SK-N-SH (cell line): ENCODE results near the gene SZRD1. TPM values are rescaled to one million over a fixed set of nuclear protein-coding genes. Genes with fewer than 3 reads are reported as not detected.

ENCODE experiments used
- CTCF ChIA-PET: fragments of 300-600, 350-600 bp; formaldehyde crosslinking; extraction: SDS; loops from one replicate; lab custom pipeline; 2021; lab: Yijun Ruan, JAX
- POLR2A ChIA-PET: fragments of 350-600 bp; sonication (Branson Sonifier 250); formaldehyde crosslinking; extraction: SDS; loops from one replicate; lab custom pipeline; 2020; ENCODE audit warnings: antibody characterized with exemption, inconsistent platforms; lab: Yijun Ruan, JAX
- DNase-seq: peaks from one replicate; pipeline ENCODE4 v3.0.0; 2012
- H2AFZ ChIP-seq: fragments of 200-600 bp; sonication (generic); 2 replicates; pipeline ENCODE4 v1.8.1; 2016; ENCODE audit warnings: antibody characterized with exemption, mild to moderate bottlenecking, low read depth
- H3F3A ChIP-seq: fragments of 200-600 bp; sonication (generic); replicated peaks from 2 replicates; pipeline ENCODE3; 2016; ENCODE audit warnings: antibody characterized with exemption, mild to moderate bottlenecking; ENCODE audit not compliant: insufficient read depth
- H3K27ac ChIP-seq, 2 experiments: fragments of 200-500 bp in 1 of 2; fragments of 200-600 bp in 1 of 2; sonication (Bioruptor generic) in 1 of 2; sonication (generic), shearing (Covaris generic) in 1 of 2; 2 replicates each; pipeline versions ENCODE4 v1.5.1 to v1.6.1; 2014 to 2016; ENCODE audit warnings: low read depth in 2 of 2, inconsistent platforms in 1 of 2, low read length in 1 of 2, mild to moderate bottlenecking in 1 of 2, mixed read lengths in 1 of 2
- H3K27me3 ChIP-seq: fragments of 200-600 bp; sonication (generic), shearing (Covaris generic); 2 replicates; pipeline ENCODE4 v1.6.1; 2016; ENCODE audit warnings: mixed run types; ENCODE audit not compliant: insufficient read depth
- H3K36me3 ChIP-seq, 2 experiments: fragments of 200-500 bp in 1 of 2; fragments of 200-600 bp in 1 of 2; sonication (Bioruptor generic) in 1 of 2; sonication (generic) in 1 of 2; replicated peaks in 1 of 2; 2 replicates each; pipeline versions ENCODE3 to v1.5.1; 2014 to 2016; ENCODE audit warnings: low read length in 1 of 2, mild to moderate bottlenecking in 1 of 2; ENCODE audit not compliant: insufficient read depth in 2 of 2, control insufficient read depth in 1 of 2
- H3K4me1 ChIP-seq, 2 experiments: fragments of 200-500 bp in 1 of 2; fragments of 200-600 bp in 1 of 2; sonication (Bioruptor generic) in 1 of 2; sonication (generic), shearing (Covaris generic) in 1 of 2; 2 replicates each; pipeline versions ENCODE4 v1.5.1 to v1.6.1; 2014 to 2016; ENCODE audit warnings: low read depth in 1 of 2, low read length in 1 of 2, mixed run types in 1 of 2; ENCODE audit not compliant: insufficient read depth in 2 of 2, control insufficient read depth in 1 of 2
- H3K4me2 ChIP-seq: fragments of 200-600 bp; sonication (generic), shearing (Covaris generic); 2 replicates; pipeline ENCODE4 v1.6.1; 2017; ENCODE audit warnings: mixed run types
- H3K4me3 ChIP-seq, 2 experiments: fragments of 200-500 bp in 1 of 2; fragments of 200-600 bp in 1 of 2; sonication (Bioruptor generic) in 1 of 2; sonication (generic), shearing (Covaris generic) in 1 of 2; 2 replicates each; pipeline versions ENCODE4 v1.5.1 to v1.8.1; 2014 to 2016; ENCODE audit warnings: low read depth in 2 of 2, inconsistent platforms in 1 of 2, low read length in 1 of 2, mild to moderate bottlenecking in 1 of 2, mixed read lengths in 1 of 2, moderate library complexity in 1 of 2
- H3K79me2 ChIP-seq: fragments of 200-600 bp; sonication (generic); 2 replicates; pipeline ENCODE4 v1.8.1; 2017; ENCODE audit warnings: mild to moderate bottlenecking; ENCODE audit not compliant: insufficient read depth
- H3K9ac ChIP-seq: fragments of 200-600 bp; sonication (generic); 2 replicates; pipeline ENCODE4 v1.6.1; 2017; ENCODE audit warnings: mixed run types
- H3K9me2 ChIP-seq: fragments of 200-600 bp; sonication (generic); 2 replicates; pipeline ENCODE4 v1.6.1; 2017; ENCODE audit warnings: mixed run types
- H3K9me3 ChIP-seq: fragments of 200-600 bp; sonication (generic); 2 replicates; pipeline ENCODE4 v1.6.1; 2017; ENCODE audit warnings: mixed run types, mild to moderate bottlenecking, moderate library complexity
- H4K20me1 ChIP-seq: fragments of 200-600 bp; sonication (generic); 2 replicates; pipeline ENCODE4 v1.6.1; 2017; ENCODE audit warnings: mild to moderate bottlenecking, mixed run types; ENCODE audit not compliant: insufficient read depth
- CHD2 ChIP-seq: fragments of 150-350 bp; IDR thresholded peaks from 2 replicates; pipeline ENCODE4 v1.6.1; 2018; ENCODE audit warnings: low read length; ENCODE audit not compliant: partially characterized antibody
- CTCF ChIP-seq: fragments of 200-600 bp; sonication (generic); IDR thresholded peaks from 2 replicates; pipeline ENCODE4 v1.6.1; 2017; ENCODE audit warnings: antibody characterized with exemption, mild to moderate bottlenecking, moderate library complexity
- ELF1 ChIP-seq: IDR thresholded peaks from 2 replicates; pipeline ENCODE4 v1.4.0; 2012
- EP300 ChIP-seq, 2 experiments: IDR thresholded peaks; 2 replicates each; pipeline versions ENCODE4 v1.4.0 to v1.6.1; 2012; ENCODE audit warnings: borderline replicate concordance in 1 of 2, low read depth in 1 of 2, low read length in 1 of 2
- FOSL2 ChIP-seq: IDR thresholded peaks from 2 replicates; pipeline ENCODE4 v1.4.0; 2012; ENCODE audit warnings: low read depth, mild to moderate bottlenecking, moderate library complexity, borderline replicate concordance
- JUND ChIP-seq: IDR thresholded peaks from 2 replicates; pipeline ENCODE4 v1.4.0; 2012
- MEF2A ChIP-seq: IDR thresholded peaks from 2 replicates; pipeline ENCODE4 v1.4.0; 2012; ENCODE audit warnings: low read depth, borderline replicate concordance
- NFIC ChIP-seq: IDR thresholded peaks from 2 replicates; pipeline ENCODE4 v1.4.0; 2012; ENCODE audit warnings: borderline replicate concordance
- NRF1 ChIP-seq: IDR thresholded peaks from 2 replicates; pipeline ENCODE4 v1.6.1; 2012; ENCODE audit warnings: low read depth, mild to moderate bottlenecking, low read length
- PBX3 ChIP-seq: IDR thresholded peaks from 2 replicates; pipeline ENCODE4; 2012
- RAD21 ChIP-seq: IDR thresholded peaks from 2 replicates; pipeline ENCODE4 v1.6.1; 2012; ENCODE audit warnings: mild to moderate bottlenecking, low read length
- REST ChIP-seq: IDR thresholded peaks from 2 replicates; pipeline ENCODE4 v1.6.1; 2012; ENCODE audit warnings: mild to moderate bottlenecking, low read depth, low read length, moderate library complexity
- SIN3A ChIP-seq: IDR thresholded peaks from 2 replicates; pipeline ENCODE4 v1.6.1; 2012; ENCODE audit warnings: low read depth, mild to moderate bottlenecking, low read length, moderate library complexity, borderline replicate concordance
- SMC3 ChIP-seq: IDR thresholded peaks from 2 replicates; pipeline ENCODE4 v1.6.1; 2012; ENCODE audit warnings: low read depth, low read length, improper control_type of control experiment
- TCF12 ChIP-seq: IDR thresholded peaks from 2 replicates; pipeline ENCODE4 v1.4.0; 2012
- YY1 ChIP-seq: IDR thresholded peaks from 2 replicates; pipeline ENCODE4 v1.4.0; 2012; ENCODE audit warnings: low read depth, mild to moderate bottlenecking
- WGBS: methylation state at CpG from one replicate; pipeline ENCODE4 v1.1.6; 2017; ENCODE audit warnings: low lambda C conversion rate; 5-methylcytosine and 5-hydroxymethylcytosine counted together
- polyA plus RNA-seq, 3 experiments: library from polyadenylated mRNA; depleted of rRNA; stranded (reverse); fragments of >200 nt; gene quantifications; 2 replicates each; pipeline ENCODE4 v1.2.3, GENCODE V29; 2012
- TF ChIP-seq, protein P1 (sequence below): IDR thresholded peaks from 2 replicates; pipeline ENCODE4 v1.4.0; 2012; ENCODE audit warnings: low read depth
- TF ChIP-seq, protein P2 (sequence below): IDR thresholded peaks from 2 replicates; pipeline ENCODE4 v1.4.0; 2012; ENCODE audit warnings: low read depth, borderline replicate concordance

The SZRD1 gene
- polyA plus RNA-seq, 1 of the 3 experiments (the other 2 are of a cell fraction): 119 TPM

DNA sequence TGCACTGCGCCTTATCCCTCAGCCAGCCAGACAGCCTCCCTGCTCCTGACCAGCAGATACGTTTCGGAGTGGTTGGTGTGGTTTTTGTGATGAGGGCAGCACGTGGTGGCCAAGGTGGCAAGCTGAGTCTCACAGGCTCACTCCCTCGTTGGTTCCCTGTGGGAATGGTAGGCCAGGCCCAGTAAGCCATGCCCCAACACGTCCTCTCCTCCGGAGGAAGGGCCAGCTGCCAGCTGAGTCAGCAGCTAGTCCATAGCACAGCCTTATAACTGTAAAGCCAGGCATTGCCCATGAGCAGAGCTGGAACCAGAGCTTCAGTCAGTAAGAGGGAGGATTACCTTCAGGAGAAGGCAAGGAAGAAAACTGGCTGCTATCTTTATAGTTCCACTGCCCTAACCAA is 29.5 kb downstream of the SZRD1 start:
- peak overlapping the region; percentile 40 to 51; a peak in 2 of 4 replicates for H3K27ac ChIP-seq
- no peak overlapping the region for H3K4me3 ChIP-seq

GRCh38 chr1:16397120-16397519 is 30.1 kb downstream of the SZRD1 start:
- no peaks in the 10 kb centered on the region for H3K9me3 ChIP-seq
- no peak for DNase-seq
- peaks cover 12 to 52% of the 10 kb centered on the region in 2 experiments for H3K36me3 ChIP-seq
- peaks cover 2% of the 10 kb centered on the region for H3F3A ChIP-seq
- H3K27ac ChIP-seq: no peak overlapping the region; a peak in 1 of 4 replicates
- no peak overlapping the region for H2AFZ ChIP-seq
- no peaks in the 10 kb centered on the region for H3K9me2 ChIP-seq
- H3K27me3 ChIP-seq: no peaks in the 10 kb centered on the region
- no peak overlapping the region for H3K9ac ChIP-seq
- CTCF ChIA-PET: no interaction called here
- WGBS: 75% methylated on average over 5 of the region's 5 CpGs
- H3K4me2 ChIP-seq: no peak overlapping the region
- POLR2A ChIA-PET: no interaction called here
- H4K20me1 ChIP-seq: peaks cover 24% of the 10 kb centered on the region
- peaks cover 43% of the 10 kb centered on the region for H3K79me2 ChIP-seq
- peaks cover 2 to 12% of the 10 kb centered on the region in 2 experiments; a peak in 3 of 4 replicates for H3K4me1 ChIP-seq
- H3K4me3 ChIP-seq: no peak overlapping the region
- no peak for TF ChIP-seq CHD2
- TF ChIP-seq SIN3A: no peak
- no peak for TF ChIP-seq NFIC
- TF ChIP-seq, protein P1, sequence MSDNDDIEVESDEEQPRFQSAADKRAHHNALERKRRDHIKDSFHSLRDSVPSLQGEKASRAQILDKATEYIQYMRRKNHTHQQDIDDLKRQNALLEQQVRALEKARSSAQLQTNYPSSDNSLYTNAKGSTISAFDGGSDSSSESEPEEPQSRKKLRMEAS: no peak
- no peak for TF ChIP-seq CTCF
- TF ChIP-seq MEF2A: no peak
- no peak for TF ChIP-seq YY1
- TF ChIP-seq SMC3: no peak
- TF ChIP-seq REST: no peak
- no peak for TF ChIP-seq RAD21
- no peak for TF ChIP-seq TCF12
- TF ChIP-seq ELF1: no peak
- no peak for TF ChIP-seq EP300 (IDR thresholded peaks at IDR 0.05; ENCODE audit: borderline replicate concordance in 1 of 2, low read depth in 1 of 2, low read length in 1 of 2)
- TF ChIP-seq, protein P2, sequence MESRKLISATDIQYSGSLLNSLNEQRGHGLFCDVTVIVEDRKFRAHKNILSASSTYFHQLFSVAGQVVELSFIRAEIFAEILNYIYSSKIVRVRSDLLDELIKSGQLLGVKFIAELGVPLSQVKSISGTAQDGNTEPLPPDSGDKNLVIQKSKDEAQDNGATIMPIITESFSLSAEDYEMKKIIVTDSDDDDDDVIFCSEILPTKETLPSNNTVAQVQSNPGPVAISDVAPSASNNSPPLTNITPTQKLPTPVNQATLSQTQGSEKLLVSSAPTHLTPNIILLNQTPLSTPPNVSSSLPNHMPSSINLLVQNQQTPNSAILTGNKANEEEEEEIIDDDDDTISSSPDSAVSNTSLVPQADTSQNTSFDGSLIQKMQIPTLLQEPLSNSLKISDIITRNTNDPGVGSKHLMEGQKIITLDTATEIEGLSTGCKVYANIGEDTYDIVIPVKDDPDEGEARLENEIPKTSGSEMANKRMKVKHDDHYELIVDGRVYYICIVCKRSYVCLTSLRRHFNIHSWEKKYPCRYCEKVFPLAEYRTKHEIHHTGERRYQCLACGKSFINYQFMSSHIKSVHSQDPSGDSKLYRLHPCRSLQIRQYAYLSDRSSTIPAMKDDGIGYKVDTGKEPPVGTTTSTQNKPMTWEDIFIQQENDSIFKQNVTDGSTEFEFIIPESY: no peak

More for the DNA sequence above, 29.5 kb downstream of the SZRD1 start:
- H3K9ac ChIP-seq: no peak overlapping the region
- H3K36me3 ChIP-seq: peaks cover 12 to 52% of the 10 kb centered on the region in 2 experiments
- H3K27me3 ChIP-seq: no peaks in the 10 kb centered on the region
- no peak overlapping the region for H2AFZ ChIP-seq
- H3K9me2 ChIP-seq: no peaks in the 10 kb centered on the region
- peaks cover 2% of the 10 kb centered on the region for H3F3A ChIP-seq
- CTCF ChIA-PET: no interaction called here
- H3K4me1 ChIP-seq: peaks cover 6 to 12% of the 10 kb centered on the region in 2 experiments; a peak in 3 of 4 replicates
- 17% methylated on average over 2 of the region's 7 CpGs for WGBS
- H3K9me3 ChIP-seq: no peaks in the 10 kb centered on the region
- peaks cover 48% of the 10 kb centered on the region for H3K79me2 ChIP-seq
- no peak overlapping the region for H3K4me2 ChIP-seq
- POLR2A ChIA-PET: no interaction called here
- no peak for DNase-seq
- H4K20me1 ChIP-seq: peaks cover 30% of the 10 kb centered on the region
- no peak for TF ChIP-seq JUND
- TF ChIP-seq NRF1: no peak
- TF ChIP-seq, protein P1: peak; percentile 81
- peak; percentile 20; the same call in 1 of the 2 replicates for TF ChIP-seq FOSL2
- TF ChIP-seq YY1: no peak
- peak; percentile 11; the same call in 1 of the 2 replicates for TF ChIP-seq NFIC
- no peak for TF ChIP-seq PBX3
- TF ChIP-seq, all 33 proteins: peak for 3
